C4-2B (cell line): ENCODE results near the gene VARS1.
A peak's percentile ranks its signal among the peaks of the same experiment; 100 is the strongest.

ENCODE experiments used
- H3K27ac ChIP-seq: fragments of 450-650 bp; 2 replicates; pipeline ENCODE4 v1.5.1; 2017
- ZFX ChIP-seq: fragments of 450-650 bp; IDR thresholded peaks from 2 replicates; pipeline ENCODE4 v1.6.1; 2017
- TF ChIP-seq, protein P1 (sequence below): fragments of 450-650 bp; conservative IDR thresholded peaks from 2 replicates; pipeline ENCODE4 v1.5.1; 2017; ENCODE audit warnings: mild to moderate bottlenecking

The VARS1 gene

DNA sequence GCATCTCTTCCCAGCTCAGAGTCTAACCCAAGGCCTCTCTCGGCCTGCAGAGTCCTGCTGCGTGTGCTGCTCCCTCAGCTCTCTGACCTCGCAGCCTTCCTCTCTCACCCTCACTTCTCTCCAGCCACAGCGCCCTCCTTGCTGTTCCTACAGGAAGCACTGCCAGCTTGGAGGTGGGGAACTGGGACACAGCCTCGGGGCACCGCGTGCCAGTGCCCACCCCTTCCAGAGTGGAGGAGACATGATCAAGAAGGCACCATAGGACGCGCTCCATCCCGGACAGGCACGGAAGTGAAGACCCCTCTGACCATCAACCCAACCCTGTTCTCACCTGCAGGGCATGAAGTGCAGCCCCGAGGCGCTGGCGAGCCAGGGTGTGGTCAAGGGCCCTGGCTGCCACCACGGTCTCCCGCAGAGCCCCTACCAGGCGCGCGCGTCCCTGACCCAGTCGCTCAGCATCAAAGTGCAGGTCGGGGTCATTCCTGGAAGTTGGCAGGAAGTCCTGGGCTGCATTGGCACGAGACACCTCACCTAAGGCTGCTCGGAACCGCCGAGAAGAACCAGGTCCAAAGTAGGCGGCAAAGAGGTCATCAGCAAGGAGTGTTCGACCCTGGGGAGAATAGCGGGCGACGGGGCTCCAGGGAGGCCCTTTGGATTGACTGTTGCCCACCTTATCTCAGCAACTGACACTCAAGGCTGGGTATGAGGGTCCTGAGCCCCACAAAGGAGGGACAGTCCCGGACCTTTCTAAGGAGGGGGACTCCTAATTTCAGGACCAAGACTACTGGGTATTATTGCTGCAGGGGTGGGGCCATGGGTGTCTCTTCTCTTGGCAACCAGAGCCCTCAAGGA lies 19.7 kb downstream of the VARS1 start:
- TF ChIP-seq, protein P1, sequence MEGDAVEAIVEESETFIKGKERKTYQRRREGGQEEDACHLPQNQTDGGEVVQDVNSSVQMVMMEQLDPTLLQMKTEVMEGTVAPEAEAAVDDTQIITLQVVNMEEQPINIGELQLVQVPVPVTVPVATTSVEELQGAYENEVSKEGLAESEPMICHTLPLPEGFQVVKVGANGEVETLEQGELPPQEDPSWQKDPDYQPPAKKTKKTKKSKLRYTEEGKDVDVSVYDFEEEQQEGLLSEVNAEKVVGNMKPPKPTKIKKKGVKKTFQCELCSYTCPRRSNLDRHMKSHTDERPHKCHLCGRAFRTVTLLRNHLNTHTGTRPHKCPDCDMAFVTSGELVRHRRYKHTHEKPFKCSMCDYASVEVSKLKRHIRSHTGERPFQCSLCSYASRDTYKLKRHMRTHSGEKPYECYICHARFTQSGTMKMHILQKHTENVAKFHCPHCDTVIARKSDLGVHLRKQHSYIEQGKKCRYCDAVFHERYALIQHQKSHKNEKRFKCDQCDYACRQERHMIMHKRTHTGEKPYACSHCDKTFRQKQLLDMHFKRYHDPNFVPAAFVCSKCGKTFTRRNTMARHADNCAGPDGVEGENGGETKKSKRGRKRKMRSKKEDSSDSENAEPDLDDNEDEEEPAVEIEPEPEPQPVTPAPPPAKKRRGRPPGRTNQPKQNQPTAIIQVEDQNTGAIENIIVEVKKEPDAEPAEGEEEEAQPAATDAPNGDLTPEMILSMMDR: no peak
- TF ChIP-seq ZFX: no peak
- H3K27ac ChIP-seq: no peak overlapping the region

DNA sequence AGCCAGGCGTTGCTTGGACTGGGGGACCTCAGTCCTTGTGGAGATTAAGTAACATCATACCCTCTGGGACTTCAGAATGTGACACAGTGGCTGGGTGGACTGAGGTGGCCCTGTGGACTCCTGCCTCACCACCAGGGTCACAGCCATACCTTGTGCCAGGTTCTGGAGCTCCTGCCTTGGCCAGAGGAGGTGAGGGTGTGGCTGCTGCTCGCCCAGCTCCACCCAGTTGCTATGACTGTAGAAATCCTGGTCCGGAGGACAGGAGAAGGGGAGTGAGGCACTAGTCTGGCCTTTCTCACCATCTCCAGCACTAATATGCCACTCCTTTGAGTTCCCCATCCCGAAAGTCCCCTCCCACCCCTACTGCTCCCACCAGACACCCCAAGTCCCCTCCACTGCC lies 20.4 kb downstream of the VARS1 start:
- no peak for TF ChIP-seq ZFX
- TF ChIP-seq, protein P1: no peak
- H3K27ac ChIP-seq: no peak overlapping the region

DNA sequence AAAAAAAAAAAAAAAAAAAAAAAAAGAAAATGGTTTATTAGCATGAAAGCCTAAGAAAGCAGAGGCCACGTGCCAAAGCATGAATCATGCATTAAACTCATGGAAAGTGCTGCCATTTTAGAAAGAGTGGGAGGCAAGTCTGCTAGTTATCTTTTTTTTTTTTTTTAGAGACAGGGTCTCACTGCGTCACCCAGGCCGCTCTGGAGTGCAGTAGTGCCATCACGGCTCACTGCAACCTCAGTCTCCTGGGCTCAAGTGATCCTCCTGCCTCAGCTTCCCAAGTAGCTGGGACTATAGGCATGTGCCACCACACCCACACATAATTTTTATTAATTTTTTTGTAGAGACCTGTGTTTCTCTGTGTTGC lies 23.6 kb downstream of the VARS1 start:
- no peak for TF ChIP-seq ZFX
- TF ChIP-seq, protein P1: no peak
- no peak overlapping the region for H3K27ac ChIP-seq

GRCh38 chr6:31770860-31771259 lies 24.7 kb downstream of the VARS1 start:
- no peak for TF ChIP-seq ZFX
- TF ChIP-seq, protein P1: no peak
- H3K27ac ChIP-seq: no peak overlapping the region

GRCh38 chr6:31769684-31770371 lies 25.7 kb downstream of the VARS1 start:
- no peak overlapping the region for H3K27ac ChIP-seq
- TF ChIP-seq ZFX: no peak
- TF ChIP-seq, protein P1: peak; percentile 96

DNA sequence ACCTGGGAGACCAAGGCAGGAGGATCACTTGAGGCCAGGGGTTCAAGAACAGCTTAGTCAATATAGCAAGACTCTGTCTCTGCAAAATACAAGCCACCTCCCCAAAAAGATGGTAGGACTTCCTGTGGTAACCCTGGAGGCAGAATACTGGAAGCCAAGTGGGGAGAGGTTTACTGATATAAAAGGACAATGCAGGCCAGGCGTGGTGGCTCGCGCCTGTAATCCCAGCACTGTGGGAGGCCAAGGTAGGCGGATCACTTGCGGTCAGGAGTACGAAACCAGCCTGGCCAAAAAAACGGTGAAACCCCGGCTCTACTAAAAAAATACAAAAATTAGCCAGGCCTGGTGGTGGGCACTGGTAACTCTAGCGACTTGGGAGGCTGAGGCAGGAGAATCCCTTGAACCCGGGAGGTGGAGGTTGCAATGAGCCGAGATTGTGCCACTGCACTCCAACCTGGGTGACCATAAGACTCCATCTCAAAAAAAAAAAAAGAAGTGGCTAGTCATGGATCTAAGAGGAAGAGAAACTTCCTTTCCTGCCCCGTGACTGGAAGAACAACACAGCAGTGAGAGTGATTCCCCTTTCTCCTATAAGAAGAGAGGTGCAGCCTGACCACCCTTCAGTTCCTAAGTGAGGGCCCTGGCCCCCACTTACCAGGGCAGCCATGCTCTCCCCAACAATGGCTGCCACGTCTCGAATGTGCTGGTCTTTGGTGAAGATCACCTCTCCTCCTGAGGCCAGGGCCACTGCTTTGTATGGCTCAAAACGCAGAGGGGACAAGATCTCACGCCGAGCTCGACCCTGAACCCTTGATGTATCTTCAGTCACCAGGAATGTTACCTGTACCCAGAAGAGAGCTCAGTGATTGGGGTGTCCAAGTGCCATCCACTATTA lies 26.9 kb downstream of the VARS1 start:
- no peak for TF ChIP-seq ZFX
- TF ChIP-seq, protein P1: no peak

More for the DNA sequence above, 26.9 kb downstream of the VARS1 start:
- no peak overlapping the region for H3K27ac ChIP-seq
